Esophagus muscularis mucosa (tissue), 3 donors: ENCODE measurements around the gene ARMC2.

Experiments
- CTCF ChIP-seq, 3 experiments: fragments of 200-600 bp in 2 of 3; fragments of 450-650 bp in 1 of 3; sonication (generic) in 2 of 3; IDR thresholded peaks; one replicate each; pipeline ENCODE4 v1.5.1; 2017 to 2019; ENCODE audit warnings: antibody characterized with exemption in 3 of 3, mild to moderate bottlenecking in 2 of 3, moderate library complexity in 1 of 3
- POLR2A ChIP-seq: fragments of 450-650 bp; IDR thresholded peaks from one replicate; pipeline ENCODE4 v1.6.1; 2017; ENCODE audit warnings: antibody characterized with exemption, moderate library complexity, mild to moderate bottlenecking, low read depth
- POLR2AphosphoS5 ChIP-seq, 2 donors: sonication (generic); formaldehyde crosslinking; IDR thresholded peaks; one replicate each; pipeline ENCODE4 v1.6.1; 2017; ENCODE audit warnings: antibody characterized with exemption in 2 of 2

- TF ChIP-seq POLR2AphosphoS5 (IDR thresholded peaks at IDR 0.05) (no peak), CTCF (IDR thresholded peaks at IDR 0.05) (no peak), POLR2A (no peak)
Observed at GRCh38 chr6:109007521-109007920, 159.3 kb downstream of the ARMC2 start.
